ENCODE results near the gene EGLN3.

GRCh38 chr14:33967138-33967537 is 16.3 kb upstream of the EGLN3 start:
- TF ChIP-seq GATA2 (IDR thresholded peaks at IDR 0.05; ENCODE audit: low read depth, low read length) = no peak
- TF ChIP-seq GATA3 (IDR thresholded peaks at IDR 0.05; ENCODE audit: low read depth, low read length) = no peak

All from SH-SY5Y (cell line).